Glutamatergic neuron (in vitro differentiated cells): ENCODE results near the gene CDC37L1. TPM values are rescaled to one million over a fixed set of nuclear protein-coding genes. Genes with fewer than 3 reads are reported as not detected.
"Not testable (repeated sequence)": the region's sequence is repeated elsewhere in the genome, so short reads cannot be mapped to it uniquely, and the experiment has no call there.

Experiments
- DNase-seq: peaks from one replicate; pipeline ENCODE4 v3.0.0; 2022
- H3K27ac Mint-ChIP-seq: one replicate; pipeline ENCODE4 v1.8.0; 2020; ENCODE audit warnings: mild to moderate bottlenecking, mixed read lengths, inconsistent platforms; ENCODE audit not compliant: unreplicated experiment
- H3K27me3 Mint-ChIP-seq: one replicate; pipeline ENCODE4 v1.8.0; 2020; ENCODE audit warnings: mild to moderate bottlenecking, moderate library complexity, mixed read lengths, inconsistent platforms; ENCODE audit not compliant: unreplicated experiment
- H3K36me3 Mint-ChIP-seq: one replicate; pipeline ENCODE4 v1.8.0; 2020; ENCODE audit warnings: mild to moderate bottlenecking, mixed read lengths, inconsistent platforms; ENCODE audit not compliant: unreplicated experiment
- H3K4me1 Mint-ChIP-seq: one replicate; pipeline ENCODE4 v1.8.0; 2020; ENCODE audit warnings: mild to moderate bottlenecking, low read depth, mixed read lengths, inconsistent platforms; ENCODE audit not compliant: unreplicated experiment
- H3K4me3 Mint-ChIP-seq: one replicate; pipeline ENCODE4 v1.8.0; 2020; ENCODE audit warnings: mild to moderate bottlenecking, mixed read lengths, inconsistent platforms; ENCODE audit not compliant: unreplicated experiment
- H3K9me3 Mint-ChIP-seq: one replicate; pipeline ENCODE4 v1.8.0; 2020; ENCODE audit warnings: mild to moderate bottlenecking, moderate library complexity, mixed read lengths, inconsistent platforms; ENCODE audit not compliant: unreplicated experiment
- total RNA-seq: library from RNA; stranded (reverse); fragmentation: NEBNext Ultra II Directional; extraction: Animal tissue kit (Norgen Biotek cat#: 25700); gene quantifications from one replicate; pipeline ENCODE4 v1.2.1, GENCODE V29; 2021; ENCODE audit not compliant: unreplicated experiment
- TF ChIP-seq, protein P1 (sequence below): fragments of 200-600 bp; sonication (generic); IDR thresholded peaks from one replicate; pipeline ENCODE4 v1.5.0; 2021; ENCODE audit not compliant: partially characterized antibody, unreplicated experiment

Gene CDC37L1
- total RNA-seq, 1 donor from 2014 or later: 20.8 TPM

DNA sequence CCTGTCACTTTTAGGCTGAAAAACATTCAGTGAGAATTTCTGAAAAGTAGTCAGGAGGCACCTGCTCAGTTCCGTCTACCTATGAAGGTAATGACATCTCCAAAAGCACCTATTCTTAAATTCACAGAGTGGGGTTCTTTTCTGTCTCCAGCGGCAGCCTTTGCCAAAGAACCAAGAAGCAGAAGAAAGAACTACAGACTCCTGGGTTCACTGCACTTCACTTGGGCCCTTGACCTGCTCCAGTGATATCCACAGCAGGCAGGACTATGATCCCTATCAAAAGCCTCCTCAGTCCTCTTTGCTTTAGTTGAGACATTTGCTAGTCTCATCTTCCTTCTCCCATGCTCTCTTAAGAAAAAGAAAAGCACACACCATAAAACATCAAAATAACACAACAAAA is 37.0 kb upstream of the CDC37L1 start:
- H3K4me3 Mint-ChIP-seq: no peak overlapping the region
- H3K36me3 Mint-ChIP-seq: no peaks in the 10 kb centered on the region
- H3K27ac Mint-ChIP-seq: no peak overlapping the region
- no peak for DNase-seq
- no peaks in the 10 kb centered on the region for H3K9me3 Mint-ChIP-seq
- no peaks in the 10 kb centered on the region for H3K27me3 Mint-ChIP-seq
- H3K4me1 Mint-ChIP-seq: no peaks in the 10 kb centered on the region
- TF ChIP-seq, protein P1, sequence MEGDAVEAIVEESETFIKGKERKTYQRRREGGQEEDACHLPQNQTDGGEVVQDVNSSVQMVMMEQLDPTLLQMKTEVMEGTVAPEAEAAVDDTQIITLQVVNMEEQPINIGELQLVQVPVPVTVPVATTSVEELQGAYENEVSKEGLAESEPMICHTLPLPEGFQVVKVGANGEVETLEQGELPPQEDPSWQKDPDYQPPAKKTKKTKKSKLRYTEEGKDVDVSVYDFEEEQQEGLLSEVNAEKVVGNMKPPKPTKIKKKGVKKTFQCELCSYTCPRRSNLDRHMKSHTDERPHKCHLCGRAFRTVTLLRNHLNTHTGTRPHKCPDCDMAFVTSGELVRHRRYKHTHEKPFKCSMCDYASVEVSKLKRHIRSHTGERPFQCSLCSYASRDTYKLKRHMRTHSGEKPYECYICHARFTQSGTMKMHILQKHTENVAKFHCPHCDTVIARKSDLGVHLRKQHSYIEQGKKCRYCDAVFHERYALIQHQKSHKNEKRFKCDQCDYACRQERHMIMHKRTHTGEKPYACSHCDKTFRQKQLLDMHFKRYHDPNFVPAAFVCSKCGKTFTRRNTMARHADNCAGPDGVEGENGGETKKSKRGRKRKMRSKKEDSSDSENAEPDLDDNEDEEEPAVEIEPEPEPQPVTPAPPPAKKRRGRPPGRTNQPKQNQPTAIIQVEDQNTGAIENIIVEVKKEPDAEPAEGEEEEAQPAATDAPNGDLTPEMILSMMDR: no peak

DNA sequence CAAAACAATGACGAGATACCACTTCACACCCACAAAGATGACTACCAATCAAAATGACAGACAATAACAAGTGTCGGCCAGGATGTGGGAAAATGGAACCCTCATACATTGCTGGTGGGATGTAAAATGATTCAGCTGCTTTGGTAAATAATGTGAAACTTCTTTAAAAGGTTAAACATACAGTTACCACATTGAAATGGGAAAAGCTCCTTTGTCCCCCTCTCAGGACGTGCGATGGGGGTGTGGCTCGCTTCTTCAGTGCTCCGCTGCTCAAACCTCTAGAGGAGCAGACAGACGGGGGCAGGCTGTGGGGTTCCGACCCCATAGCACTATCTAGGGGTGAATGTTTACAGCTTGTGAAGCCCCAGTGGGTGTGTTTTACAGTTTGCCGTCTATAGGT is 25.3 kb upstream of the CDC37L1 start:
- Mint-ChIP-seq H3K4me1 (no peaks in the 10 kb centered on the region), H3K36me3 (no peaks in the 10 kb centered on the region), H3K27me3 (no peaks in the 10 kb centered on the region), H3K27ac (no peak overlapping the region), H3K4me3 (no peak overlapping the region), H3K9me3 (no peaks in the 10 kb centered on the region)
- no peak for DNase-seq
- TF ChIP-seq, protein P1: no peak

DNA sequence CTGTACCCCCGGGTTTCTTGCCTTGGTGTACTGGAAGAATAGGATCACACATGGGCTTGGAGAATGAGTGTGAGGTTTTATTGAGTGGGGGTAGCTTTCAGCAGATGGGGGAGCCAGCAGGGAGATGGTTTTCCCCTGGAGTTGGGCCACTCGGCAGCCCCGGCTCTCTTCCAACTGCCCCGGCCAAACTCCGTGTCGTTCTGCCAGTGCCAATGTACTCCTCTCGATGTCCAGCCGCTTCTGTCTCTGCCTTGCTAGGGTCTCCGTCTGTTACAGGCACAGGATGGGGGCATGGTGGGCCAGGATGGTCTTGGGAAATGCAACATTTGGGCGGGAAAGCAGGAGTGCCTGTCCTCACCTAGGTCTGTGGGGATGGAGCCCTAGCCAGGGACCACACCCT is 24.8 kb upstream of the CDC37L1 start:
- Mint-ChIP-seq H3K27ac (no peak overlapping the region), H3K36me3 (no peaks in the 10 kb centered on the region), H3K4me3 (no peak overlapping the region), H3K4me1 (no peaks in the 10 kb centered on the region), H3K27me3 (no peaks in the 10 kb centered on the region), H3K9me3 (no peaks in the 10 kb centered on the region)
- TF ChIP-seq, protein P1: no peak
- no peak for DNase-seq

DNA sequence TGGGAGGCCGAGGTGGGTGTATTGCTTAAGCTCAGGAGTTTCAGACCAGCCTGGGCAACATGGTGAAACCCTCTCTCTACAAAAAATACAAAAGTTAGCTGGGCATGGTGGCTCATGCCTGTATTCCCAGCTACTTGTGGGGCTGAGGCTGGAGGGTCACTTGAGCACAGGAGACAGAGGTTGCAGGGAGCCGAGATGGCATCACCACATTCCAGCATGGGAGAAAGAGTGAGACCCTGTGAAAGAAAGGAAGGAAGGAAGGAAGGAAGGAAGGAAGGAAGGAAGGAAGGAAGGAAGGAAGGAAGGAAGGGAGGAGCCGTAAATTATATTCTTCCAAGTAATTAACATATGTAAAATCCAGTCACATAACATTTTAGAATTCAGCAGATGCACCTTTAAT is 23.2 kb upstream of the CDC37L1 start:
- not testable (repeated sequence) for H3K9me3 Mint-ChIP-seq, H3K27ac Mint-ChIP-seq, H3K27me3 Mint-ChIP-seq, DNase-seq, H3K36me3 Mint-ChIP-seq, H3K4me1 Mint-ChIP-seq, H3K4me3 Mint-ChIP-seq

DNA sequence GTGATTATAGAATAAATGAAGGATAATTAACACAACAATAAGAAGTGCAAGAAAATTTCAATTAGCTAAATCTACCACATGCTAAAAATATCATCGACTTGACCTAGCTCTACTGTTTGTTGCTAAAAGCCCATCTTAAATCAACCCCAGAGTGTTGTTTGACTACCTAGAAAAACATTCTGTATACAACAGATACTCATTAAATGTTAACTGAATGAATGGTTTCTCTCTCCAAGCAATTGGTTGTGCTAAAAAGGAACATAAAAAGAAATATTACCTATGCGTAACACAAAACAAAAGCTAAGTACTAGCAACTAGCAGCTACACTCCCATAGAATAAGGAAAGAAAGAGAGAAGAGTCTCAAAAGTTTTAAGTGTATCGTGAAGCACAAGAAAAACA is 22.7 kb upstream of the CDC37L1 start:
- H3K4me1 Mint-ChIP-seq: no peaks in the 10 kb centered on the region

More for the DNA sequence above, 22.7 kb upstream of the CDC37L1 start:
- no peak for DNase-seq
- Mint-ChIP-seq H3K27ac (no peak overlapping the region), H3K36me3 (no peaks in the 10 kb centered on the region), H3K27me3 (no peaks in the 10 kb centered on the region), H3K9me3 (no peaks in the 10 kb centered on the region), H3K4me3 (no peak overlapping the region)
- TF ChIP-seq, protein P1: no peak
